Measurements from ENCODE around the gene NIT1.

NIT1 gene

DNA sequence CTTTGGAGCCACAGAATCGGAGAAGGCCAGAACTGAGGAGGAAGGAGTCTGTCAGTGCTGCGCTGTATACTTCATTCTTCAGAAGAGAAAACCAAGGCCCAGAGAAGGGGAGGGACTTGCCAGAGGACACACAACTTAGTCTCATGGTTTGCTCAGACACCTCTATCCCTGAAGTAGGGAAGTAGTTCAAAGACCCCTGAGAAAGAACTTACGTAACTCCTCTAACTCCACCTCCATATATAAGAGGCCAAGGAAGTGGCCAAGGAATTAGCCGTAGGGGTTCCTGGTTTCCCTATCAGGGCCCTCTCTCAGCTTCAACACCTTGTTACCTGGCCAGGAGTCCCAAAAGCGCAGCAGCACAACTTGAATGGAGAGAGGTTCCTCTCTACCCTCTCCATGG is 28.0 kb upstream of the NIT1 start:
- TF ChIP-seq, protein P1, sequence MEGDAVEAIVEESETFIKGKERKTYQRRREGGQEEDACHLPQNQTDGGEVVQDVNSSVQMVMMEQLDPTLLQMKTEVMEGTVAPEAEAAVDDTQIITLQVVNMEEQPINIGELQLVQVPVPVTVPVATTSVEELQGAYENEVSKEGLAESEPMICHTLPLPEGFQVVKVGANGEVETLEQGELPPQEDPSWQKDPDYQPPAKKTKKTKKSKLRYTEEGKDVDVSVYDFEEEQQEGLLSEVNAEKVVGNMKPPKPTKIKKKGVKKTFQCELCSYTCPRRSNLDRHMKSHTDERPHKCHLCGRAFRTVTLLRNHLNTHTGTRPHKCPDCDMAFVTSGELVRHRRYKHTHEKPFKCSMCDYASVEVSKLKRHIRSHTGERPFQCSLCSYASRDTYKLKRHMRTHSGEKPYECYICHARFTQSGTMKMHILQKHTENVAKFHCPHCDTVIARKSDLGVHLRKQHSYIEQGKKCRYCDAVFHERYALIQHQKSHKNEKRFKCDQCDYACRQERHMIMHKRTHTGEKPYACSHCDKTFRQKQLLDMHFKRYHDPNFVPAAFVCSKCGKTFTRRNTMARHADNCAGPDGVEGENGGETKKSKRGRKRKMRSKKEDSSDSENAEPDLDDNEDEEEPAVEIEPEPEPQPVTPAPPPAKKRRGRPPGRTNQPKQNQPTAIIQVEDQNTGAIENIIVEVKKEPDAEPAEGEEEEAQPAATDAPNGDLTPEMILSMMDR (IDR thresholded peaks at IDR 0.05; ENCODE audit: low read depth, low read length, missing control alignments) = no peak
- no peak for DNase-seq (ENCODE audit: low read depth)
- in situ Hi-C loops (cut with HindIII; ENCODE audit: low sequenced_read_pairs) = no loop called here
- H3K4me3 ChIP-seq (ENCODE audit: low read depth, low read length) = no peak overlapping the region

DNA sequence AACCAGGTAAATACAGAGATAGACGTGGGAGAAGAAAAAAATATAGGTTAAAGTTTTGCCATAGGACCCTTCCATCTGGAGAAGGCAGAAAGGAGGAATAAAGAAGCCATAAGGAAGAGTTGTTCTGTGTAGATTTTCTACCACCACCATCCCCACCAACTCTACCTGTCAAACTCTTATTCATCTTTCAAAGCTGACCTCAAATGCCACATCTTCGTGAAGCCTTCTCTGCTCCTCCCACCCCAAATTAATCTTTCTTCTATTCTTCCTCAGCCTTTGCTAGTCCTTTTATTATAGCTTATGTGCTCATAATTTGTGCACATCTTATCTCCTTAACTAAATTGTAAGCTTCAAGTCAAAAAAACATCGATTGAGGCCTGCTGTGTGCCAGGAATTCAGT is 27.3 kb upstream of the NIT1 start:
- H3K4me3 ChIP-seq (ENCODE audit: low read depth, low read length) = no peak overlapping the region
- TF ChIP-seq, protein P1 (IDR thresholded peaks at IDR 0.05; ENCODE audit: low read depth, low read length, missing control alignments) = no peak
- in situ Hi-C loops (cut with HindIII; ENCODE audit: low sequenced_read_pairs) = no loop called here
- DNase-seq (ENCODE audit: low read depth) = no peak

DNA sequence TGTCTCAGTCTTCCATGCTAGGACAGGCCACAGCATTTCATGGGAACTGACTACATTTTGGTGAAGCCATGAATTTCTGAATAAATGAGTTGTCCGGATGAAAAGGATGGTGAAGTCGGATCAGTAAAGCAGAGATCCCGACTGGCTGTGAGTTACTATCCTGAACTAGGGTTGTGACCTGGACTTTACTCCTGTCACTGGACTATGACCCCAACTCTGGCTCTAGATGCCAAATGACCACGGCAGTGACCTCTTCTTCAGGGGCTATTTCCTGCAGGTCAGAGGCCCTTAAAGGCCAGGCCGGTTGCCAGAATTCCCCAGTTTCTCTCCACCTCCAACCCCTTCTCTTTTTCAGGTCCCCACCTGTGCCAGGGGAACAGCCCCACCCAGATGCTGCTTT is 26.8 kb upstream of the NIT1 start:
- no peak for DNase-seq (ENCODE audit: low read depth)
- TF ChIP-seq, protein P1 (IDR thresholded peaks at IDR 0.05; ENCODE audit: low read depth, low read length, missing control alignments) = no peak
- in situ Hi-C loops (cut with HindIII; ENCODE audit: low sequenced_read_pairs) = no loop called here
- no peak overlapping the region for H3K4me3 ChIP-seq (ENCODE audit: low read depth, low read length)

DNA sequence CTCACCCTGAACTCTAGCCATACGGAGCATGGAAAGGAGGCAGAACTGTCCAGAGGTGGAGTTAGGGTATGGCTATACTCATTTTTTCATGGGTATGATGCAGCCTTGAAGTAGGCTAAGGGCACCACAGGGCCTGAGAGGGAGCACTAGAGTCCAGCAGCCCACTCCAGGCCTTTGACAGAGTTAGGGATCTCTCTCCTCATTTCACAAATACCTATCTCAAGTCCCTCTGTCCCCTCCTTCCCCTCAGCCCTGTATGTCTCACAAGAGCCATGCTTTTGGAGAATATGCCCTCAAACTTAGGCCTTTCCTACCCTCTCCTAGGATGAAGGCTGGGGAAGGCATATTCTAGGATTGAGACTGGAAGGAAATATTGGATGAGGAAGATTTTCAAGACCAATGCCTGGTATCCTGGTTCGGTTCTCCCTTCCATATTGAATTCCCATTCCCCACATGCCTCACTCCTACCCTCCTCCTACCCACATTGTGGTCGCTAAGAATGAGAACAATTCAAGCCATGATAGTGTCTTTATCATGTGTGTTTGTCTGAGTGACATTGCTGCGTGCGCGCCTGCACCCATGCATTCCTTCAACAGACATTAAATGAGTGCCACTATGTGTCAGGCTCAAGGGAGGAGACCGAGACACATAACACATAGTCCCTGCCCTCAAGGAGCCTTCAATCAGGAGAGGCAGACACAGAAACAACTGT is 26.0 kb upstream of the NIT1 start:
- DNase-seq (ENCODE audit: low read depth) = no peak
- in situ Hi-C loops (cut with HindIII; ENCODE audit: low sequenced_read_pairs) = no loop called here

DNA sequence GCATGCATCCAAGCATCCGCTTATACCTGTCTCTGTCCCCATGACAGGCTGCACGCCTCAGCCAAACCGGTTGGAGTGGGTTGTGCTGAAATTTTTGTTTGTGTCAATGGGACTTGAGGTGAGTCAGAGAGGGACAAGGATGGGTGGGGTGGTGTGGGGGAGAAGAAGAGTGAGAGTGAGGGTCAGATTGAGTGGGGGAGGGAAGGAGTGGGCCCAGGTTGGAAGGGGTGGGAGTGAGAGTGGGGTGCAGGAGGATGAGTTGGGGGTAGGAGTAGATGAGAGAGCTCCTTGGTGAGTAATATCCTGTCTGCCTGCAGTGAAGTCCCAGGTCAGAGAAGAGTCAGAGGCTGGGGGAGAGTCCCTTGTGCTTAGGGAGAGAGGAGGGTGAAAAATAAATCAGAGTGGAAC is 25.3 kb upstream of the NIT1 start:
- H3K4me3 ChIP-seq (ENCODE audit: low read depth, low read length) = no peak overlapping the region
- in situ Hi-C loops (cut with HindIII; ENCODE audit: low sequenced_read_pairs) = no loop called here
- TF ChIP-seq, protein P1 (IDR thresholded peaks at IDR 0.05; ENCODE audit: low read depth, low read length, missing control alignments) = no peak
- no peak for DNase-seq (ENCODE audit: low read depth)

More for the DNA sequence above, 26.0 kb upstream of the NIT1 start:
- H3K4me3 ChIP-seq (ENCODE audit: low read depth, low read length) = no peak overlapping the region
- TF ChIP-seq, protein P1 (IDR thresholded peaks at IDR 0.05; ENCODE audit: low read depth, low read length, missing control alignments) = no peak

DNA sequence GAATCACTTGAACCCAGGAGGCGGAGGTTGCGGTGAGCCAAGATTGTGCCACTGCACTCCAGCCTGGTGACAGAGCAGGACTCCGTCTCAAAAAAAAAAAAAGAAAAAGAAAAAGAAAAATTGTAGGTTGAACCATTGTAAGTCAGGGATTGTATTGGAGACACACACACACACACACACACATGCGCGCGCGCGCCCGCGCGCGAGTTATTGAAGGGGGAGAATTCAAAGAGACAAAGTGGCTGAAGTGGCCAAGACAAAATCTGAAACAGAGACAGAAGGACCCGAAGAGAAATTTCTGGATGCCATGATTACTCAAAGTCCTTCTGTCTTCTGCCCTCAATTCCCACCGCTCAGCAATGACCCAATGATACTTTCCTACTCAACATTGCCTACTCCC is 23.4 kb upstream of the NIT1 start:
- TF ChIP-seq, protein P1 (IDR thresholded peaks at IDR 0.05; ENCODE audit: low read depth, low read length, missing control alignments) = no peak
- H3K4me3 ChIP-seq (ENCODE audit: low read depth, low read length) = no peak overlapping the region
- in situ Hi-C loops (cut with HindIII; ENCODE audit: low sequenced_read_pairs) = no loop called here
- DNase-seq (ENCODE audit: low read depth) = no peak

All from astrocyte of the cerebellum (primary cell).